Fibroblast of peridontal ligament (primary cell): ENCODE results near the gene GPR137B.
"Not testable (repeated sequence)": the region's sequence is repeated elsewhere in the genome, so short reads cannot be mapped to it uniquely, and the experiment has no call there.

Experiments used
- DNase-seq: peaks from one replicate; pipeline ENCODE4 v3.0.0-alpha.2; 2010; ENCODE audit errors: extremely low read depth

GPR137B gene

GRCh38 chr1:236144446-236145150 lies 2.3 kb downstream of the GPR137B start:
- DNase-seq, result no peak

- no peak for DNase-seq
Measured at GRCh38 chr1:236147068-236147467, 4.7 kb downstream of the GPR137B start.

GRCh38 chr1:236147521-236148469 lies 5.5 kb downstream of the GPR137B start:
- DNase-seq, result no peak

GRCh38 chr1:236148470-236148845 lies 6.1 kb downstream of the GPR137B start:
- peak; percentile 18 for DNase-seq

GRCh38 chr1:236149003-236149595 lies 6.8 kb downstream of the GPR137B start:
- no peak for DNase-seq

- no peak for DNase-seq
Measured at GRCh38 chr1:236149696-236150228, 7.4 kb downstream of the GPR137B start.

- DNase-seq, result no peak
Measured at GRCh38 chr1:236150311-236150955, 8.1 kb downstream of the GPR137B start.

GRCh38 chr1:236150986-236151385 lies 8.6 kb downstream of the GPR137B start:
- no peak for DNase-seq

GRCh38 chr1:236151739-236152424 lies 9.5 kb downstream of the GPR137B start:
- no peak for DNase-seq

GRCh38 chr1:236154126-236154525 lies 11.8 kb downstream of the GPR137B start:
- DNase-seq, result no peak

- DNase-seq, result no peak
Measured at GRCh38 chr1:236154671-236155398, 12.5 kb downstream of the GPR137B start.

- no peak for DNase-seq
Measured at GRCh38 chr1:236155399-236155767, 13.0 kb downstream of the GPR137B start.

- DNase-seq, result no peak
Measured at GRCh38 chr1:236155841-236156503, 13.6 kb downstream of the GPR137B start.

- DNase-seq, result no peak
Measured at GRCh38 chr1:236156512-236157208, 14.3 kb downstream of the GPR137B start.

- DNase-seq, result not testable (repeated sequence)
Measured at GRCh38 chr1:236158072-236158471, 15.7 kb downstream of the GPR137B start.

- no peak for DNase-seq
Measured at GRCh38 chr1:236158719-236159118, 16.4 kb downstream of the GPR137B start.

- no peak for DNase-seq
Measured at GRCh38 chr1:236159704-236160539, 17.6 kb downstream of the GPR137B start.

GRCh38 chr1:236160540-236161127 lies 18.3 kb downstream of the GPR137B start:
- DNase-seq, result no peak
